HUDEP-2 (cell line): ENCODE measurements around the gene MRFAP1.

Experiments
- DNase-seq, 76 experiments: peaks; one replicate each; lab custom pipeline; 2025; ENCODE audit not compliant: unreplicated experiment in 76 of 76; lab: John Stamatoyannopoulos, UW

Gene MRFAP1

GRCh38 chr4:6688879-6689505 lies 48.5 kb downstream of the MRFAP1 start:
- DNase-seq = peak in 10 of 76 experiments; percentile 13 to 23 (median 17)

GRCh38 chr4:6689506-6689960 lies 49.0 kb downstream of the MRFAP1 start:
- no peak for DNase-seq
